Pancreas (tissue), 10 donors: ENCODE data around the gene PPP2R2B. TPM values are rescaled to one million over a fixed set of nuclear protein-coding genes. Genes with fewer than 3 reads are reported as not detected.

Experiments
- ATAC-seq, 4 donors: fragments of 200-7000 bp; cut with Tn5 transposase; one replicate each; pipeline versions ENCODE4 v1.8.0 to v1.9.1; 2020; ENCODE audit warnings: mild to moderate bottlenecking in 4 of 4, moderate library complexity in 4 of 4
- DNase-seq, 6 donors: peaks; one replicate each; pipeline ENCODE4 v3.0.0-alpha.2; 2020
- FAIRE-seq: peaks from 2 replicates; lab custom pipeline; 2012; peaks lifted over from hg19 to GRCh38; lab: Jason Lieb, UNC
- H3K27ac ChIP-seq, 4 donors: fragments of 200-600 bp; sonication (generic); 1 replicate in 3 of 4; 2 replicates in 1 of 4; pipeline versions ENCODE4 v1.5.0 to v1.8.0; 2020
- H3K27me3 ChIP-seq, 4 donors: fragments of 200-600 bp; one replicate each; pipeline ENCODE4 v1.8.0; 2021
- H3K36me3 ChIP-seq, 3 donors: fragments of 200-600 bp; sonication (generic) in 1 of 3; one replicate each; pipeline versions ENCODE4 v1.5.0 to v1.8.0; 2020 to 2021
- H3K4me1 ChIP-seq, 3 donors: fragments of 200-600 bp; one replicate each; pipeline ENCODE4 v1.8.0; 2021
- H3K4me3 ChIP-seq, 4 donors: fragments of 200-600 bp; sonication (generic) in 2 of 4; one replicate each; pipeline versions ENCODE4 v1.5.0 to v1.8.0; 2020 to 2021
- H3K9me3 ChIP-seq, 4 donors: fragments of 200-600 bp; one replicate each; pipeline ENCODE4 v1.8.0; 2021
- CTCF ChIP-seq, 4 donors: fragments of 200-600 bp; sonication (generic) in 3 of 4; IDR thresholded peaks; one replicate each; pipeline versions ENCODE4 v1.5.0 to v1.8.0; 2021; ENCODE audit warnings: antibody characterized with exemption in 4 of 4
- WGBS, 2 donors: extraction: QIAGEN DNeasy Blood & Tissue Kit; methylation state at CpG; one replicate each; pipeline ENCODE4 v1.1.7; 2013; 5-methylcytosine and 5-hydroxymethylcytosine counted together
- intact Hi-C, 3 donors: fragments of 100-400 bp; cut with DNase I; formaldehyde crosslinking; loops; one replicate each; pipeline versions ENCODE4 v1.11.1 to v1.14.2; 2022
- polyA plus RNA-seq, 2 donors: library from polyadenylated mRNA; stranded (reverse); fragments of 200-250 nt; gene quantifications; one replicate each; pipeline ENCODE4 v1.2.3, GENCODE V29; 2013
- total RNA-seq, 6 donors: library from RNA; stranded (reverse); fragmentation: NEBNext Ultra II Directional in 4 of 6; extraction: Animal tissue kit (Norgen Biotek cat#: 25700) in 4 of 6; gene quantifications; one replicate each; pipeline versions ENCODE4 v1.2.1 to v1.2.4, GENCODE V29; 2021 to 2023
- donor health status: healthy with polysubstance abuse.
- donor health status: DM: no; HTN: no; CAD: no; lungs with moderate emphysema.
- donor health status: DM: no; HTN: no; CAD: no.
- donor health status: control.
- donor health status: control.
- donor health status: Bipolar disorder and iron deficiency.
- donor health status: DM: yes; HTN: yes; CAD: no.
- donor health status: DM: no; HTN: no; CAD: no.
- donor health status: DM: no; HTN: no; CAD: no.
- donor health status: DM: yes; HTN: yes; CAD: no.

The PPP2R2B gene
- total and polyA plus RNA-seq, 8 donors, result 0.51 to 3.5 (median 0.81) TPM

- WGBS, 2 donors, result 77 to 80% methylated on average over 3 of the region's 3 CpGs
- H3K27ac ChIP-seq, result no peak overlapping the region
- ATAC-seq (no peak), FAIRE-seq (no peak), DNase-seq (no peak)
- H3K9me3 ChIP-seq, result no peaks in the 10 kb centered on the region
- intact Hi-C loops, result no loop called here
- no peak overlapping the region for H3K4me3 ChIP-seq
- H3K27me3 ChIP-seq, result no peaks in the 10 kb centered on the region
- no peaks in the 10 kb centered on the region for H3K36me3 ChIP-seq
- no peaks in the 10 kb centered on the region for H3K4me1 ChIP-seq
- no peak for TF ChIP-seq CTCF (IDR thresholded peaks at IDR 0.05)
Observed at GRCh38 chr5:146644831-146645230, 233.7 kb downstream of the PPP2R2B start.

GRCh38 chr5:146643776-146644175 lies 234.8 kb downstream of the PPP2R2B start:
- intact Hi-C loops, result no loop called here
- WGBS, 2 donors, result 31 to 40% methylated on average over 2 of the region's 2 CpGs
- no peak for TF ChIP-seq CTCF (IDR thresholded peaks at IDR 0.05)
- Histone ChIP-seq H3K4me3 (no peak overlapping the region), H3K9me3 (no peaks in the 10 kb centered on the region), H3K27ac (no peak overlapping the region), H3K27me3 (no peaks in the 10 kb centered on the region), H3K36me3 (no peaks in the 10 kb centered on the region), H3K4me1 (no peaks in the 10 kb centered on the region)
- FAIRE-seq (no peak), DNase-seq (peak in 1 of 6 donors; percentile 33), ATAC-seq (no peak)

- WGBS, 2 donors, result 80 to 88% methylated on average over 3 of the region's 3 CpGs
Observed at GRCh38 chr5:146642410-146642809, 236.1 kb downstream of the PPP2R2B start.

GRCh38 chr5:146641941-146642340 lies 236.6 kb downstream of the PPP2R2B start:
- Histone ChIP-seq H3K27me3 (peaks cover 0 to 3% (median 0%) of the 10 kb centered on the region in 4 donors), H3K4me3 (no peak overlapping the region), H3K9me3 (no peaks in the 10 kb centered on the region), H3K27ac (no peak overlapping the region), H3K4me1 (no peaks in the 10 kb centered on the region), H3K36me3 (no peaks in the 10 kb centered on the region)
- FAIRE-seq, result no peak
- 70 to 71% methylated on average over 3 of the region's 3 CpGs for WGBS, 2 donors
- intact Hi-C loops, result no loop called here
- TF ChIP-seq CTCF (IDR thresholded peaks at IDR 0.05), result no peak
- no peak for DNase-seq
- no peak for ATAC-seq

More at GRCh38 chr5:146642410-146642809, 236.1 kb downstream of the PPP2R2B start:
- Histone ChIP-seq H3K4me1 (no peaks in the 10 kb centered on the region), H3K27ac (no peak overlapping the region), H3K4me3 (no peak overlapping the region), H3K27me3 (no peaks in the 10 kb centered on the region), H3K36me3 (no peaks in the 10 kb centered on the region), H3K9me3 (no peaks in the 10 kb centered on the region)
- DNase-seq (no peak), FAIRE-seq (no peak), ATAC-seq (no peak)
- TF ChIP-seq CTCF (IDR thresholded peaks at IDR 0.05), result no peak
- intact Hi-C loops, result no loop called here

GRCh38 chr5:146640285-146640896 lies 238.2 kb downstream of the PPP2R2B start:
- no peak for DNase-seq

More at GRCh38 chr5:146640285-146640896, 238.2 kb downstream of the PPP2R2B start:
- Histone ChIP-seq H3K36me3 (no peaks in the 10 kb centered on the region), H3K27me3 (peaks cover 0 to 3% (median 0%) of the 10 kb centered on the region in 4 donors), H3K4me1 (no peaks in the 10 kb centered on the region), H3K9me3 (no peaks in the 10 kb centered on the region), H3K27ac (no peak overlapping the region), H3K4me3 (no peak overlapping the region)
- intact Hi-C loops, result no loop called here
- TF ChIP-seq CTCF (IDR thresholded peaks at IDR 0.05), result no peak
- no peak for FAIRE-seq
- no peak for ATAC-seq
- WGBS, 2 donors, result 59 to 65% methylated on average over 7 of the region's 7 CpGs
